H1 (cell line): ENCODE data around the gene GNAQ. TPM values are rescaled to one million over a fixed set of nuclear protein-coding genes. Genes with fewer than 3 reads are reported as not detected.

ENCODE experiments used
- CTCF ChIA-PET: fragments of 300-600 bp; sonication (Branson Sonifier 250); formaldehyde crosslinking; loops from one replicate; lab custom pipeline; 2021; ENCODE audit not compliant: partially characterized antibody; lab: Charles Lee
- POLR2A ChIA-PET: fragments of 300-600 bp; sonication (Branson Sonifier 250); formaldehyde crosslinking; loops from one replicate; lab custom pipeline; 2021; ENCODE audit warnings: inconsistent platforms; ENCODE audit not compliant: partially characterized antibody; lab: Charles Lee
- DNase-seq, 2 experiments: peaks; one replicate each; pipeline versions ENCODE4 v3.0.0 to v3.0.0-alpha.2; 2010 to 2022; ENCODE audit warnings: low spot score in 2 of 2, low read depth in 1 of 2, mixed read lengths in 1 of 2
- FAIRE-seq: peaks from 2 replicates; lab custom pipeline; 2011; peaks lifted over from hg19 to GRCh38; lab: Jason Lieb, UNC
- H2AFZ ChIP-seq: 2 replicates; pipeline ENCODE4 v1.8.1; 2012; ENCODE audit warnings: low read length, inconsistent platforms
- H2AK5ac ChIP-seq: 2 replicates; pipeline ENCODE4 v1.6.1; 2013; ENCODE audit warnings: low read depth, low read length
- H2BK120ac ChIP-seq: replicated peaks from 2 replicates; pipeline ENCODE3; 2013; ENCODE audit warnings: low read depth, low read length, inconsistent platforms
- H2BK12ac ChIP-seq: 2 replicates; pipeline ENCODE4 v1.6.1; 2013; ENCODE audit warnings: low read depth, low read length
- H2BK15ac ChIP-seq: 2 replicates; pipeline ENCODE4 v1.6.1; 2013; ENCODE audit warnings: low read length
- H2BK20ac ChIP-seq: 2 replicates; pipeline ENCODE4 v1.6.1; 2013; ENCODE audit warnings: low read length
- H2BK5ac ChIP-seq: 2 replicates; pipeline ENCODE4 v1.6.1; 2013; ENCODE audit warnings: low read depth, low read length
- H3K14ac ChIP-seq: 2 replicates; pipeline ENCODE4 v1.6.1; 2013; ENCODE audit warnings: inconsistent platforms; ENCODE audit not compliant: insufficient read length
- H3K18ac ChIP-seq: 2 replicates; pipeline ENCODE4 v1.6.1; 2013; ENCODE audit warnings: low read length; ENCODE audit errors: extremely low read depth
- H3K23ac ChIP-seq: 2 replicates; pipeline ENCODE4 v1.6.1; 2013; ENCODE audit warnings: inconsistent platforms; ENCODE audit not compliant: insufficient read length
- H3K23me2 ChIP-seq: 2 replicates; pipeline ENCODE4 v1.6.1; 2013; ENCODE audit warnings: low read depth, low read length
- H3K27ac ChIP-seq: 2 replicates; pipeline ENCODE4 v1.6.1; 2011; ENCODE audit warnings: low read depth, low read length, inconsistent platforms
- H3K27me3 ChIP-seq, 4 experiments: replicated peaks in 1 of 4; 1 replicate in 1 of 4; 2 replicates in 3 of 4; pipeline versions ENCODE4 v1.6.1 to v1.8.1; 2011 to 2013; ENCODE audit warnings: low read length in 3 of 4, mild to moderate bottlenecking in 3 of 4, inconsistent platforms in 2 of 4, mixed read lengths in 2 of 4, moderate library complexity in 1 of 4; ENCODE audit not compliant: control insufficient read depth in 3 of 4, insufficient read depth in 3 of 4; ENCODE audit errors: extremely low read depth in 1 of 4
- H3K36me3 ChIP-seq, 4 experiments: 2 replicates each; pipeline versions ENCODE4 v1.6.1 to v1.8.1; 2011 to 2013; ENCODE audit warnings: mild to moderate bottlenecking in 4 of 4, low read length in 3 of 4, moderate library complexity in 2 of 4, control low read depth in 1 of 4, inconsistent platforms in 1 of 4; ENCODE audit not compliant: insufficient read depth in 4 of 4, control insufficient read depth in 2 of 4
- H3K4ac ChIP-seq: replicated peaks from 2 replicates; pipeline ENCODE3; 2013; ENCODE audit warnings: low read length, low read depth, mixed read lengths, inconsistent platforms; ENCODE audit not compliant: insufficient read length
- H3K4me1 ChIP-seq, 4 experiments: replicated peaks in 1 of 4; 1 replicate in 1 of 4; 2 replicates in 3 of 4; pipeline versions ENCODE4 v1.6.1 to v1.8.1; 2011 to 2013; ENCODE audit warnings: low read length in 3 of 4, inconsistent platforms in 2 of 4, mixed read lengths in 1 of 4; ENCODE audit not compliant: insufficient read depth in 4 of 4, control insufficient read depth in 3 of 4
- H3K4me2 ChIP-seq, 2 experiments: 2 replicates each; pipeline versions ENCODE4 v1.6.1 to v1.8.1; 2011 to 2013; ENCODE audit warnings: low read depth in 2 of 2, low read length in 2 of 2, control low read depth in 1 of 2, inconsistent platforms in 1 of 2, mild to moderate bottlenecking in 1 of 2; ENCODE audit not compliant: insufficient read depth in 1 of 2
- H3K4me3 ChIP-seq, 4 experiments: fragments of 200-600, 300-600 bp in 1 of 4; sonication (generic), shearing (Covaris generic), sonication (Bioruptor Twin) in 1 of 4; 2 replicates each; pipeline versions ENCODE4 v1.5.1 to v1.8.1; 2011 to 2016; ENCODE audit warnings: low read length in 4 of 4, low read depth in 3 of 4, control low read depth in 2 of 4, inconsistent platforms in 2 of 4, mild to moderate bottlenecking in 2 of 4, mixed read lengths in 1 of 4, moderate library complexity in 1 of 4; ENCODE audit not compliant: insufficient read depth in 2 of 4; ENCODE audit errors: extremely low read depth in 1 of 4
- H3K56ac ChIP-seq: replicated peaks from 2 replicates; pipeline ENCODE3; 2013; ENCODE audit warnings: low read depth, mild to moderate bottlenecking, mixed read lengths, low read length, inconsistent platforms; ENCODE audit not compliant: insufficient read length
- H3K79me1 ChIP-seq: 2 replicates; pipeline ENCODE4 v1.6.1; 2013; ENCODE audit warnings: low read depth, low read length, control low read depth
- H3K79me2 ChIP-seq, 2 experiments: 2 replicates each; pipeline versions ENCODE4 v1.6.1 to v1.8.1; 2012 to 2013; ENCODE audit warnings: low read length in 2 of 2, mild to moderate bottlenecking in 2 of 2, inconsistent platforms in 1 of 2; ENCODE audit not compliant: insufficient read depth in 2 of 2, control insufficient read depth in 1 of 2
- H3K9ac ChIP-seq, 4 experiments: replicated peaks in 1 of 4; 1 replicate in 1 of 4; 2 replicates in 3 of 4; pipeline versions ENCODE4 v1.6.1 to v1.8.1; 2011 to 2013; ENCODE audit warnings: low read depth in 3 of 4, low read length in 3 of 4, control low read depth in 2 of 4, mild to moderate bottlenecking in 2 of 4, moderate library complexity in 2 of 4, inconsistent platforms in 1 of 4; ENCODE audit errors: extremely low read depth in 1 of 4
- H3K9me3 ChIP-seq, 2 experiments: 2 replicates each; pipeline versions ENCODE4 v1.6.1 to v1.8.1; 2012 to 2013; ENCODE audit warnings: mild to moderate bottlenecking in 2 of 2, moderate library complexity in 2 of 2, control low read depth in 1 of 2, inconsistent platforms in 1 of 2, low read depth in 1 of 2, low read length in 1 of 2, mixed read lengths in 1 of 2; ENCODE audit not compliant: insufficient read depth in 2 of 2
- H4K20me1 ChIP-seq, 2 experiments: replicated peaks in 1 of 2; 2 replicates each; pipeline versions ENCODE3 to v1.8.1; 2011 to 2013; ENCODE audit warnings: inconsistent platforms in 2 of 2, low read length in 2 of 2, mild to moderate bottlenecking in 1 of 2; ENCODE audit not compliant: insufficient read depth in 2 of 2, control insufficient read depth in 1 of 2
- H4K5ac ChIP-seq: 2 replicates; pipeline ENCODE4 v1.6.1; 2013; ENCODE audit warnings: low read length, low read depth, mixed read lengths, inconsistent platforms; ENCODE audit not compliant: insufficient read length
- H4K8ac ChIP-seq: 2 replicates; pipeline ENCODE4 v1.8.0; 2013; ENCODE audit warnings: mild to moderate bottlenecking, moderate library complexity, low read length, inconsistent platforms; ENCODE audit not compliant: insufficient read depth; ENCODE audit errors: extremely low read depth
- H4K91ac ChIP-seq: replicated peaks from 2 replicates; pipeline ENCODE3; 2013; ENCODE audit warnings: low read length, mixed read lengths, inconsistent platforms; ENCODE audit not compliant: insufficient read length
- BCL11A ChIP-seq, 2 experiments: IDR thresholded peaks; one replicate each; pipeline ENCODE4 v1.6.1; 2011; ENCODE audit warnings: low read depth in 2 of 2, low read length in 2 of 2, mild to moderate bottlenecking in 2 of 2
- CEBPB ChIP-seq: IDR thresholded peaks from 2 replicates; pipeline ENCODE4 v1.6.1; 2012; ENCODE audit warnings: low read depth, low read length
- CHD2 ChIP-seq: IDR thresholded peaks from 2 replicates; pipeline ENCODE4 v1.6.1; 2012; ENCODE audit warnings: low read length, improper control_type of control experiment
- FOSL1 ChIP-seq: IDR thresholded peaks from 2 replicates; pipeline ENCODE4 v1.6.1; 2011; ENCODE audit warnings: mild to moderate bottlenecking, low read depth, low read length, moderate library complexity; ENCODE audit not compliant: insufficient read depth
- KDM5A ChIP-seq: fragments of 200-600 bp; IDR thresholded peaks from 2 replicates; pipeline ENCODE4 v1.7.1; 2012; ENCODE audit warnings: mild to moderate bottlenecking, low read length, inconsistent platforms, mixed read lengths
- NRF1 ChIP-seq: IDR thresholded peaks from 2 replicates; pipeline ENCODE4 v1.6.1; 2011; ENCODE audit warnings: mild to moderate bottlenecking, low read depth, low read length, improper control_type of control experiment
- POU5F1 ChIP-seq: IDR thresholded peaks from 2 replicates; pipeline ENCODE4 v1.6.1; 2011; ENCODE audit warnings: low read depth, mild to moderate bottlenecking, low read length, moderate library complexity
- RNF2 ChIP-seq: fragments of 200-900, 300-1000 bp; sonication (generic); IDR thresholded peaks from 2 replicates; pipeline ENCODE4 v1.7.1; 2016; ENCODE audit warnings: borderline replicate concordance, low read depth, mild to moderate bottlenecking, antibody characterized with exemption, low read length; ENCODE audit not compliant: poor library complexity, severe bottlenecking; ENCODE audit errors: missing control alignments
- SAP30 ChIP-seq: fragments of 300-600 bp; sonication (generic); IDR thresholded peaks from 2 replicates; pipeline ENCODE4 v1.7.1; 2012; ENCODE audit warnings: low read length, moderate library complexity, mild to moderate bottlenecking, inconsistent platforms; ENCODE audit not compliant: insufficient read depth, insufficient replicate concordance
- TBP ChIP-seq: IDR thresholded peaks from 2 replicates; pipeline ENCODE4 v1.6.1; 2011; ENCODE audit warnings: low read depth, low read length, improper control_type of control experiment
- WGBS, 2 experiments: shearing (Covaris generic) in 1 of 2; methylation state at CpG; one replicate each; pipeline versions ENCODE4 v1.1.6 to v1.1.7; 2013 to 2015; ENCODE audit warnings: low lambda C conversion rate in 2 of 2, mixed read lengths in 2 of 2, inconsistent platforms in 1 of 2, low coverage in 1 of 2, missing lambda C conversion rate in 1 of 2; ENCODE audit not compliant: insufficient replicate concordance in 2 of 2, insufficient coverage in 1 of 2, insufficient read length in 1 of 2; ENCODE audit errors: extremely low coverage in 1 of 2, missing lambda C conversion rate in 1 of 2; 5-methylcytosine and 5-hydroxymethylcytosine counted together
- polyA plus RNA-seq, 7 experiments: library from polyadenylated mRNA; depleted of rRNA in 3 of 7; stranded (reverse) in 5 of 7; unstranded in 2 of 7; fragments of >200 nt in 5 of 7; fragments of 200-250 nt in 2 of 7; gene quantifications; 1 replicate in 5 of 7; 2 replicates in 1 of 7; 4 replicates in 1 of 7; pipeline versions ENCODE4 v1.2.1 to v1.2.3, GENCODE V29; 2011 to 2013; ENCODE audit warnings: missing spikeins in 2 of 7, mixed read lengths in 2 of 7
- total RNA-seq: library from RNA; stranded (reverse); fragmentation: NEBNext Ultra II Directional; extraction: Animal tissue kit (Norgen Biotek cat#: 25700); gene quantifications from 2 replicates; pipeline ENCODE4 v1.2.1, GENCODE V29; 2021

GNAQ gene
- total and polyA plus RNA-seq, 2 of the 8 experiments (the other 6 are each of a cell fraction or from before 2014, with no cell fraction given), result 22.8 to 63.8 TPM

GRCh38 chr9:77892955-77893514 lies 138.6 kb downstream of the GNAQ start:
- ChIA-PET POLR2A (interaction anchor here (0.6 to 0.9 kb wide), 3 partner anchors 9 to 86 kb away, joined by 3 read pairs; no protein-coding TSS in a partner anchor), CTCF (interaction anchor here (1.2 kb wide), 1 partner anchor 143 kb away, joined by 3 read pairs; no protein-coding TSS in a partner anchor)
- DNase-seq (no peak), FAIRE-seq (no peak)
- Histone ChIP-seq H3K4ac (no peak overlapping the region), H3K79me2 (no peaks in the 10 kb centered on the region; a peak in 1 of 4 replicates), H2BK20ac (no peak overlapping the region), H3K23ac (no peak overlapping the region), H3K18ac (no peak overlapping the region), H3K14ac (no peak overlapping the region), H3K56ac (no peak overlapping the region), H3K9ac (no peak overlapping the region), H3K4me1 (peaks cover 0 to 3% (median 2%) of the 10 kb centered on the region in 4 experiments; a peak in 3 of 7 replicates), H2BK5ac (no peak overlapping the region), H3K4me2 (no peak overlapping the region), H4K20me1 (no peaks in the 10 kb centered on the region), H3K79me1 (no peaks in the 10 kb centered on the region; the same call in 1 of the 2 replicates), H4K91ac (no peak overlapping the region), H4K8ac (no peak overlapping the region), H2AK5ac (no peak overlapping the region), H3K27ac (no peak overlapping the region), H3K9me3 (no peaks in the 10 kb centered on the region), H2BK12ac (no peak overlapping the region), H3K27me3 (no peaks in the 10 kb centered on the region), H3K4me3 (no peak overlapping the region), H4K5ac (no peak overlapping the region), H2BK120ac (no peak overlapping the region), H3K36me3 (peaks cover 0 to 2% (median 0%) of the 10 kb centered on the region in 4 experiments; a peak in 1 of 8 replicates), H3K23me2 (no peaks in the 10 kb centered on the region), H2BK15ac (no peak overlapping the region), H2AFZ (no peak overlapping the region)
- no peak for TF ChIP-seq RNF2
- TF ChIP-seq NRF1, result no peak
- no peak for TF ChIP-seq FOSL1
- TF ChIP-seq POU5F1, result no peak
- TF ChIP-seq CEBPB, result no peak
- TF ChIP-seq KDM5A, result no peak
- TF ChIP-seq CHD2, result no peak
- no peak for TF ChIP-seq SAP30
- no peak for TF ChIP-seq BCL11A (IDR thresholded peaks at IDR 0.05; ENCODE audit: low read depth in 2 of 2, low read length in 2 of 2)
- TF ChIP-seq TBP, result no peak
- WGBS, 2 experiments, result 97% methylated on average over 3 of the region's 3 CpGs; no CpG with 5 or more reads in 1 of the 2 experiments
